Adipose tissue (tissue), 3 donors: ENCODE data around the gene LIM2. TPM values are rescaled to one million over a fixed set of nuclear protein-coding genes. Genes with fewer than 3 reads are reported as not detected.
"Not testable (repeated sequence)": the region's sequence is repeated elsewhere in the genome, so short reads cannot be mapped to it uniquely, and the experiment has no call there.

Source experiments
- H3K27ac ChIP-seq: one replicate; pipeline ENCODE4 v1.5.1; 2013; ENCODE audit warnings: low read depth, low read length
- WGBS, 3 donors: extraction: QIAGEN DNeasy Blood & Tissue Kit; methylation state at CpG; one replicate each; pipeline ENCODE4 v1.1.7; 2013; 5-methylcytosine and 5-hydroxymethylcytosine counted together
- polyA plus RNA-seq, 3 donors: library from polyadenylated mRNA; stranded (reverse); fragments of 200-250 nt; gene quantifications; one replicate each; pipeline ENCODE4 v1.2.3, GENCODE V29; 2013
- donor health status: healthy with polysubstance abuse.
- donor health status: Bipolar disorder and iron deficiency.
- donor health status: healthy.

The LIM2 gene
- not detected for polyA plus RNA-seq

- H3K27ac ChIP-seq, result no peak within 1 kb of the TSS
- WGBS, 3 donors, result 68 to 87% (median 82%) methylated on average over 15 of the region's 15 CpGs
Observed at GRCh38 chr19:51387924-51388389, at the start of gene LIM2. Gene LIM2 (minus strand): TSS chr19:51387974. CDS start chr19:51387443, 531 bp downstream.

GRCh38 chr19:51434456-51434855 is 46.7 kb upstream of the LIM2 start:
- 77 to 82% (median 80%) methylated on average over 1 of the region's 1 CpG for WGBS, 3 donors
- H3K27ac ChIP-seq, result no peak overlapping the region

- 40 to 58% (median 42%) methylated on average over 4 of the region's 4 CpGs for WGBS, 3 donors
- H3K27ac ChIP-seq, result no peak overlapping the region
Observed at GRCh38 chr19:51433043-51433442, 45.3 kb upstream of the LIM2 start.

- H3K27ac ChIP-seq, result no peak overlapping the region
- 34 to 53% (median 42%) methylated on average over 3 of the region's 3 CpGs for WGBS, 3 donors
Observed at GRCh38 chr19:51431124-51431523, 43.4 kb upstream of the LIM2 start.

- no peak overlapping the region for H3K27ac ChIP-seq
- WGBS, 3 donors, result 34 to 63% (median 54%) methylated on average over 3 of the region's 3 CpGs
Observed at GRCh38 chr19:51430221-51430620, 42.4 kb upstream of the LIM2 start.

- H3K27ac ChIP-seq, result no peak overlapping the region
- 49 to 55% (median 54%) methylated on average over 3 of the region's 3 CpGs for WGBS, 3 donors
Observed at GRCh38 chr19:51427201-51427600, 39.4 kb upstream of the LIM2 start.

- WGBS, 3 donors, result 0 to 13% (median 9%) methylated on average over 17 to 19 of the region's 19 CpGs
- no peak overlapping the region for H3K27ac ChIP-seq
Observed at GRCh38 chr19:51422053-51422448, 34.3 kb upstream of the LIM2 start.

GRCh38 chr19:51421229-51422052 is 33.7 kb upstream of the LIM2 start:
- H3K27ac ChIP-seq, result no peak overlapping the region
- WGBS, 3 donors, result 4 to 13% (median 11%) methylated on average over 35 to 39 of the region's 39 CpGs

- not testable (repeated sequence) for H3K27ac ChIP-seq
- 82 to 85% (median 84%) methylated on average over 11 of the region's 11 CpGs for WGBS, 3 donors
Observed at GRCh38 chr19:51420511-51420910, 32.7 kb upstream of the LIM2 start.

- H3K27ac ChIP-seq, result no peak overlapping the region
- 72 to 91% (median 91%) methylated on average over 2 of the region's 2 CpGs for WGBS, 3 donors
Observed at GRCh38 chr19:51418707-51419106, 30.9 kb upstream of the LIM2 start.

- WGBS, 3 donors, result 50 to 55% (median 53%) methylated on average over 3 of the region's 3 CpGs
Observed at GRCh38 chr19:51417810-51418157, 30.0 kb upstream of the LIM2 start.

GRCh38 chr19:51417107-51417809 is 29.5 kb upstream of the LIM2 start, which contains the start of gene SIGLEC10:
Gene SIGLEC10 (minus strand): TSS chr19:51417642. CDS start chr19:51417581, 61 bp downstream.
- WGBS, 3 donors, result 35 to 54% (median 42%) methylated on average over 20 to 21 of the region's 21 CpGs
- H3K27ac ChIP-seq, result no peak within 1 kb of the TSS

More at GRCh38 chr19:51417810-51418157, 30.0 kb upstream of the LIM2 start:
- no peak overlapping the region for H3K27ac ChIP-seq

GRCh38 chr19:51416422-51416821 is 28.6 kb upstream of the LIM2 start:
- WGBS, 3 donors, result 65 to 76% (median 72%) methylated on average over 14 to 15 of the region's 15 CpGs
- H3K27ac ChIP-seq, result not testable (repeated sequence)

- no peak overlapping the region for H3K27ac ChIP-seq
- 71 to 89% (median 83%) methylated on average over 11 to 12 of the region's 12 CpGs for WGBS, 3 donors
Observed at GRCh38 chr19:51415187-51415586, 27.4 kb upstream of the LIM2 start.

GRCh38 chr19:51410950-51411748 is 23.4 kb upstream of the LIM2 start:
- 80 to 95% (median 95%) methylated on average over 15 of the region's 15 CpGs for WGBS, 3 donors
- H3K27ac ChIP-seq, result no peak overlapping the region

GRCh38 chr19:51407511-51408131 is 19.8 kb upstream of the LIM2 start:
- WGBS, 3 donors, result 38 to 55% (median 48%) methylated on average over 6 of the region's 6 CpGs
- no peak overlapping the region for H3K27ac ChIP-seq

GRCh38 chr19:51402117-51402516 is 14.3 kb upstream of the LIM2 start:
- no peak overlapping the region for H3K27ac ChIP-seq
- WGBS, 3 donors, result 95 to 96% (median 95%) methylated on average over 9 of the region's 9 CpGs

- not testable (repeated sequence) for H3K27ac ChIP-seq
- 77 to 91% (median 77%) methylated on average over 7 of the region's 7 CpGs for WGBS, 3 donors
Observed at GRCh38 chr19:51399936-51400335, 12.2 kb upstream of the LIM2 start.
